COLO668 (cell line): ENCODE measurements around the gene HNRNPAB.
"Not testable (repeated sequence)": the region's sequence is repeated elsewhere in the genome, so short reads cannot be mapped to it uniquely, and the experiment has no call there.

Experiments used
- DNase-seq: peaks from one replicate; lab custom pipeline; 2025; ENCODE audit not compliant: unreplicated experiment; lab: John Stamatoyannopoulos, UW

The HNRNPAB gene

GRCh38 chr5:178229111-178229510 lies 24.8 kb downstream of the HNRNPAB start:
- DNase-seq = not testable (repeated sequence)

DNA sequence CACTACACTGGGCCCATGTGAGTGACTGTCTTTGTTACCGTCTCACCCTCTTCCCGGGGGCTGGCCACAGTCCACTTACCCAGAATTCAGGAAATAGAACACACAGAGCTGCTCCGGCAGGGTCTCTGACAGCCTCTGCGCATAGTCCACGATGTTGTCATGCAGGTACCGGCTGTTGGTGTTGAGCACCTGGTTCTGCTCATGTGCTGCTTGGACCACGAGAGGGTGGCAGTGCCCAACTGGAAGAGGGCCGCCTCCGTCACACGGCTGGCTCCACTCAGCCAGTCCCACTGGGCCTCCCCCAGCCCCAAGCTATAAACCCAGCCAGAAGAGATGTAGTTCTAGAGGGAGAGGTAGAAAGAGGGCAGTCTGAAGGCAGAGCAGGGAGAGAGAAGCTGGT lies 25.5 kb downstream of the HNRNPAB start:
- no peak for DNase-seq

- DNase-seq = no peak
Observed at GRCh38 chr5:178230879-178231538, 26.7 kb downstream of the HNRNPAB start.

DNA sequence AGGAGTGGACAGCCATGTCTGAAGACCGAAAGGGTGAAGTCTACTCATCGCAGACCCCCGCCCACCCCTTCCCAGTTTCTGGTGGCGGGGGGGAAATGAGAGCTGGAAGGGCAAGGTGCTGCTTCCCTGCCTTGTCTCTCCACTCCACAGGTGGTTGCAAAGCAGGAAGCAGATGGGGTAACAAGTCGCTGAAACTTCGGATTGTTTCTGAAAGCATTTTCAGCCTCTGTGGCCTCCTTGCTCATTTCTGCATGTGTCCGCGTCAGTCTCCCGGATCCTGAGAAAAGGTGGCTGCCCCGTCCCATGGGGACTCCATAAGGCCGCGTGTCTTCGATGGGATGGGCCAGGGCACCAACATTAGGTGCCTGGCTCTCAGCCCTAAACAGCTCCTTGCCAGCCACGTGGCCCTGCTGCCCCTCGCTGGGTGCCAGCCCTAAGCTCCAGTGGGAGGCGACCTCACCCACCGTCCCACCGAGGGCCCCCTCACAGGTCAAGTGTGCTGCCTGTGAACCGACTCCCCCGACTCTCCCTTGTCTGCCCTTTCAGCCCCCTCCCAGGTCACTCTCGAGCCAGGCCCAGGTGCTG lies 27.3 kb downstream of the HNRNPAB start:
- no peak for DNase-seq

DNA sequence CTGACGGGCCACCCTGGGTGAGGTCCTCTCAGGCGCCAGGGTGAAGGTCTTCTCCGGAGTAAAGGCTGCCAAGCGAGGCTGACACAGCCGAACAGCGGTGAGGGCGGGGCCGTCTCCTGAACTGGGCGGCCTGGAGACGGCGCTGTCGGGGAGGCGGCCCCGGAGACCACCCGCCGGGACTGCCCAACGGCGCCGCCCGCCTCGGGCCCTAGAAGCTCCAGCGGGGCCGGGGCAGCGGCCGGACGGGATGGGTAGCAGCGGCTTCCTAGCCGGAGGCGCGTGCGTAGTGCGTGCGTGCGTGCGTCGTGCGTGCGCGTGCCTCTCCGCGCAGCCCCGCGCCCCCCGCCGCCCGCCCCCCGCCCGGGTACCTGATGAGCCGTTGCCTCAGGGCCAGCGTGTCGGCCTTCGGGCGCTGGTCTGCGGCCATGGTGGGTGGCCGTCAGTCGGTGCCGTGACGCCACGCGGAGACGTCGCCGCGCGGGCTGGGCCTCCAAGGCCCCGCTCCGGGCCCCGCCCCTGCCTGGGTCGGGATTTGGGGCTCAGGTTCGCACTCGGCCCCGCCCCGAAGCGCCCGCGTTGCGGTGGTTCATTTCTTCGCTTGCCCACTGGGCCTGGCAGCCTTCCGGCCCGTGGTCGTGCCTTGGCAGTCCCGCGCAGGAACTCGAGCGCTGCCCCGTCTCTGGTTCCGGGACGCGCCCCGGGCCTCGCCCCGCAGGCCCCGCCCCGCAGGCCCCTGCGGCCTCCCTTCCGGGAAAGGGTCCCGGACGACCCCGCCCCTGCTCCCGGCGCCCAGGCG lies 28.0 kb downstream of the HNRNPAB start, which contains the start of gene PHYKPL:
PHYKPL (minus strand) TSS at position 679 of the 796 bp plus-strand sequence; CDS start at position 427, 252 bp downstream.
- peak; percentile 83 for DNase-seq

- no peak for DNase-seq
Observed at GRCh38 chr5:178232920-178233429, 28.6 kb downstream of the HNRNPAB start.

DNA sequence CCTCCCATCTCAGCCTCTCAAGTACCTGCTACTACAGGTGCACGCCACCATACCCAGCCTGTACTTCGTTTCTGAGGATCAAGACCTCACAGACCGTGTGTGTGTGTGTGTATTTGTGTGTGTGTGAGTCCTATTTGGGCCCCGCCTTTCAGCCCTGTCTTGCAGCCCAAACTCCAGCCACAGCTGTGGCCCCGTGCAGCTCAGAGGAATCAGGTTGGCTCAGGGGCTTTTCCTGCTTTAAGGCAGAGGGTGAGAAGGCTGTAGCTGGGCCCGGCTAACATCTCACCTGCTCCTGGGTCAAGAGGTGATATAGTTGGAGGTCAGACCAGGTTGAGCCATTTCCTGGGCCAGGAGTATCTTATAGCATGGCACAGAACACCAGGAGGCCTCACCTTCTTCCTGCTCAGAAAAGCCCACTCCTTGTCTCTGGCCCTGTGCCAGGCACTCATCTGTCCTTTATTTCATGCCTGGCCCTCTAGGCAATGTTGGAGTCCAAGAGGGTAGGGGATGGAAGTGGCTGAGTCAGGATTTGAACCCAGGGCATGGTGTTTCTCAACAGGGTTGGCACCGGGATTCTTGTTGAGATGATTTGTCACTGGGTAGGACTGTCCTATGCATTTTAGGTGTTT lies 29.9 kb downstream of the HNRNPAB start:
- DNase-seq = no peak

DNA sequence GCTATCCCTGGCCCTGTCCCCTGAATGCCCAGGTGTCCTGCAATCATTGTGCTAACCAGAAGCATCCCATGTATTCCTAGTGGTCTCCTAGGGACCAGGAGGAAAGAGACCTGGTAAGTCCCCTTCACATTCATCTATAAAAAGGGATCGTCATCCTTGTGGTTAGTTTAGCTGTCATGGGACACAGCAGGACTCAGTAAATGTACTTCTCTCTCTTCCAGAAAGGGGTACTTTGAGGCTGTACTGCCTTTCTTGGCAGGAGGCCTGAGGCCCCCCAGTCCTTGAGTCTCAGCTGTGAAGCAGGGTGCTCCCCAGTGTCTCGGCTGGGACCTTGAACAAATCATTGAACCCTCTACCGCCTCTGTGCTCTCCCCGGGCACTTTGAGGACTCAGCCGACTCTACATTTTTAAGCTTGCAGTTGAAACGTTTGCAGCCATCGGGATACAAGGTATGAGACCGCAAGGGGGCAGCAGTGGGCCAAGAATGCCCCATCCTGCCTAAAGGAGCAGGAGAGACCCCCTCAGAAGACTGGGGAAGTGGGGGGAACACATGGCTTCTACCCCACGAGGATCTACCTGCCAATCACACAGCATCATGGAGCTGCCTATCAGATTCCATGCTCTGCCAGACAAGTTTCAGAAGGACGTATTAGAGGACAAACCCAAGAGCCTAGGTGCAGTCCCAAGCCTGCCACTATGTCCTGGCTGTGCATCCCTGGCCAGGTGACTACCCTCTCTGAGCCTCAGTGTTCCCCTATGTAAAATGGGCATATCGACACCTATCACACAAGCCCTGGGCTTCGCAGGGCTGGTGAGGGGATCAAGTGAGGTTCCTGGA lies 30.6 kb downstream of the HNRNPAB start:
- peak; percentile 42 for DNase-seq

- DNase-seq = no peak
Observed at GRCh38 chr5:178235588-178235974, 31.2 kb downstream of the HNRNPAB start.

- no peak for DNase-seq
Observed at GRCh38 chr5:178236126-178236525, 31.8 kb downstream of the HNRNPAB start.

DNA sequence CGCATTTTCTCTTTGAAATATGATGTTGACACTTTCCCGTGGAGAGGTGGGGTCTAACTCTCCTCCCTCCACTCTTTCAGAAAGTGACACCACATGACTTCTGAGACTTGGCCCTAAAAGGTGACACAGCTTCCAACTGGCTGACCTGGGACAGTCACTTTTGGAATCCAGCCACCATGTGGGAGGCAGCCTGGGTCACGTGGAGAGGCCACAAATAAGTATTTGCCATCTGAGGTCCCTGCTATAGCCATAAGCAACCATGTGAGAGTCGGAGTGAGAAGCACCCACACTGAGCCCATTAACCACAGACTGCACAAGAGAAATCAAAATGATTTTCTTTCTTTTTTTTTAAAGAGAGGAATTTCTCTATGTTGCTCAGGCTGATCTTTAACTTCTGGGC lies 32.3 kb downstream of the HNRNPAB start:
- DNase-seq = no peak

DNA sequence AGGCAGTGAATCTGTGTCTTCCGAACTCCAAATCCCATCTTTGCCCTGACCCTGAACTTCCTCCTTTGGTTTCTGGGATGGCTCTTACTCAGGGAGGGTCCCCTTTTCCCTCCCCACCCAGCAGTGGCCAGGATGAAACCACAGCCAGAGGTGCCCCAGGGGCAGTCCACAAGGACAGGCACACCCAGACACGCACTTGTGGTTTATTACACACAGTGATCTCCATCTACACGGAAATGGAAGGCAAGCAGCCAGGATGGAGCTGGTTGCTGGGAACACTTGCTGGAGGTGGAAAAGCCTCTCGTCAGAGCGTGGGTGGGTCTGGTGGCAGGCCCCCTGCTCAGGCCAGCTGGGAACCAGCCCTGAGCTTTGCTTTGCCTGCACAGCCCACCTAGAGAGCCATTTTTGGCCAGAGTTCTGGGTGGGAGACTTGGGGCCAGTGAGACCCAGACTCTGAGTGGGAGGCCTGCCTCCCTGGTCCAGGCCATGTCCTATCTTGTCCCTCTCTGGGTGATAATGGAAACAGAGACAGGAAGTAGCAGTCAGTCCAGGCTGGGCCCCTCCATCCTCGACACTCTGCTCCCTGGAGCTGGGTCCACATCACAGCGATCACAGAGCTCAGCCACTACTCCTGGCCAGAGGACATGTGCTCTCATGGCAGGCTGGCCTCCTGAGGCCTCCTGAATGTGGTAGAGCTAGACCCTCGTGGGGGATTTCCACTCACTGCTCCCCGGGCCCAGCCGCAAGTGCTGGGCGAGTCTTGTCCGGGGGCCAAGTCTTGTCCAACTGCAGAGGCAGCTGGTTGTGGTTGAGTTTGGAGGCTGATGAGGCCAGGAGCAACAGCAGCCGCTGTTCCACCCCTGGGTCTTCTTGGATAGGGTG lies 33.3 kb downstream of the HNRNPAB start:
- no peak for DNase-seq

DNA sequence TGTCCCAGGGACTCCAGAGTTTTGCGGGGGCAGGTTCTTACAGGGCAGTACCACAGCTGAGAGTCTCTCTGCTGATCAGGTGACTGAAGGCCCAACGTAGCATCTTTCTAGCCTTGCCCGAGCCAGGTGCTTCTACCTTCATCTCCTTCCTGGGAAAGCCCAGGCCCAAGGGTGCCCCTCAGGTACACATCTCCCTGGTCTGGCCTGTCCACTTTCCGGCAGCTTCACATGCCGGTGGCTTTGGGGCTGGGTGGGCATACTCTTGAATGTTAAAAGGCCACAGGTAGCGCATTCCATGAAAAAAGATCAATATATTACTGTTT lies 33.9 kb downstream of the HNRNPAB start:
- DNase-seq = no peak

DNA sequence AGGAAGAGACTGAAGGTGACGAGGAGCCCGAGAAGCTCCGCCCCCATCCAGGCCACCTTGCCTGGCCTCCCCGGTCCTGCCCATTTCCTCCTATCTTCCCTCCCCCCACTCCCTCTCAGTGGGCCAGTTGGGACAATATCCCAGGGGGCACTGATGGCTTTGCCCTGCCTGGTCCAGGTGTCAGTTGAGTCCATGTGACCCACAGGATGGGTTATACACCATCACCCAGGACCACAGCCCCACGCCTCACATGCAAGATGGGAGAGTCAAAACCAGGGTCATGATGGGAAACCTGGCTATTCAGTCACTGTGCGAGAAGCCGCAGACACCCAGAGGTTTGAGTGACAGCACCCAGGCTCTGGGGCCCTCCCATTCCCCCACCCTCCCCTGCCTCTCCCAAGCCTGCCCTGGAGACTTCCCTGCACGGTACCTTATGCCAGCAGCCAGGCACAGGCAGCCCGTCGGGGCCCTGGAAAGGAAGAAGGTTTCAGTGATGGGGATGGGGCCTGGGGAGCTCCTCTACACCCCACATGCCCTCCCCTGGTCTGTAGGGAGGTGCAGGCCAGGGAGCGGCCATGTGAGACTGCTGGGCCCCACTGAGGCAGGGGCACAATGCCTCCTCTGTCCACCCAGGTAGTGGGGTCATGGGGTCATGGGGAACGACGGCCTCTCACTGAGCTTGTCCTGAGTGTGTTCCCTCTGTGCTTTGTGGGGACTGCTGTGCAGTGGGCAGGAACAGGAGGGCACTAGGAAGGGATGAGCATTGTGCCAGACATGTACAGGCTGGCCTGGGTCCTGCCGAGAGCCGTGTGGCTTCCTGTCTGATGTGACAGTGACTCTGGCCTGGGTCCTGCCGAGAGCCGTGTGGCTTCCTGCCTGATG lies 34.6 kb downstream of the HNRNPAB start:
- DNase-seq = no peak

GRCh38 chr5:178239626-178240301 lies 35.4 kb downstream of the HNRNPAB start:
- DNase-seq = not testable (repeated sequence)

DNA sequence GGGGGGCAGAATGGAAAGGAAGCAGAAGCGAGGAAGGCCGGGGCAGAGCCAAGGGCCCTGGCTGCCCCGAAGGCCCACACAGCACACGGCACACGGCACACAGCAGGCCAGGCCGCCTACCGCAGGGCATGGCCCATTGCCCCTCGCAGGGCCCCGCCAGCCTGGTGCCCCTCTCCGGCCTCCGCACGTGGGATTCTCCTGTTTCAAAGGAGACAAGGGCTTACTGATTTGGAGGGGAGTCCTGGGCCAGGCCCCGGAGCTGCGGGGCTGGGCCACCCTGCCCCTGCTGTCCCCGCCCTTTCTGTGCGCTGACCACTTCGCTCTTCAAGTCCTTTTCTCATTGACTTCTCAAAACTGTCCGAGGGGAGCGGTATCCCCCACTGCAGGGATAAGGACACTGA lies 36.0 kb downstream of the HNRNPAB start:
- DNase-seq = no peak

GRCh38 chr5:178240766-178241165 lies 36.4 kb downstream of the HNRNPAB start:
- DNase-seq = no peak

DNA sequence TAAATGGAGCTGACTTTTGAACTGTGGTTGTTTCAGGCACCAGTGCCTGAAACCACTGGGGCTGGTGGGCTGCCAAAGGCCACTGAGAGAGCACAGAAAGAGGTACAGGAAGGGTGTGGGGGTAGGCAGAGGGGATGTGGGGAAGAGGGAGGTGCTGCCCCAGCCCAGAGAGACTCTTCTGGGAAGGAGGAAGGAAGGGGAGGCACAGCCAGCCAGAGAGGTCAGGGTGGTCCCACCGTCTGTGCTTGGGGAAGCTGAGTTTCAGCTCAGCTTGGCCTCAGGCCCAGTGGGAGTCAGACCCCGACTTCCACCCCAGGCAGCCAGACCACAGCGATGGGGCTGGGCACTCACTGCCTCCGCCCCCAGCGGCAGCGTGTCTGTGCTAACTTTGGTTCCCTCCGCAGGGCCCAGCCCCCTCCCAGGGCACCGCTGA lies 36.9 kb downstream of the HNRNPAB start:
- no peak for DNase-seq
